ENCODE results near the gene OGFOD3. TPM values are rescaled to one million over a fixed set of nuclear protein-coding genes. Genes with fewer than 3 reads are reported as not detected.

OGFOD3 gene
- total and polyA plus RNA-seq, 9 of the 15 experiments (the other 6 are each of a cell fraction or from before 2014, with no cell fraction given): 0.69 to 44.7 (median 18.9) TPM

GRCh38 chr17:82367724-82368524 lies 50.5 kb downstream of the OGFOD3 start (continued):
- TF ChIP-seq HINFP (tag; conservative IDR thresholded peaks at IDR 0.05; ENCODE audit: low read depth) (peak; percentile 85), HDAC2 (IDR thresholded peaks at IDR 0.05) (peak; percentile 33; the same call in 1 of the 2 replicates), POU5F1 (IDR thresholded peaks at IDR 0.05; ENCODE audit: borderline replicate concordance, low read depth, low read length, partially characterized antibody) (no peak), DPF2 (IDR thresholded peaks at IDR 0.05) (no peak; the same call in 1 of the 2 replicates), MECOM (CRISPR knock-in tag; IDR thresholded peaks at IDR 0.05) (no peak), USF1 (CRISPR knock-in tag; IDR thresholded peaks at IDR 0.05) (peak; percentile 64), MYNN (IDR thresholded peaks at IDR 0.05) (no peak), MYNN (CRISPR knock-in tag; IDR thresholded peaks at IDR 0.05) (no peak), POLR2A (conservative IDR thresholded peaks at IDR 0.05) (peak; percentile 85), ZSCAN32 (CRISPR knock-in tag; IDR thresholded peaks at IDR 0.05) (no peak), POLR2H (tag; IDR thresholded peaks at IDR 0.05; ENCODE audit: low read depth) (peak; percentile 91), ZZZ3 (IDR thresholded peaks at IDR 0.05) (no peak), TEAD1 (CRISPR knock-in tag; IDR thresholded peaks at IDR 0.05) (peak in 1 of 2 experiments; percentile 32; a peak in 1 of 4 replicates), STAT5A (IDR thresholded peaks at IDR 0.05; ENCODE audit: borderline replicate concordance, low read length) (no peak), GABPA (tag; conservative IDR thresholded peaks at IDR 0.05; ENCODE audit: low read depth) (peak; percentile 52; the same call in 1 of the 2 replicates), HSF4 (CRISPR knock-in tag; IDR thresholded peaks at IDR 0.05; ENCODE audit: borderline replicate concordance) (no peak), PHTF2 (CRISPR knock-in tag; IDR thresholded peaks at IDR 0.05) (no peak), NCOA1 (IDR thresholded peaks at IDR 0.05; ENCODE audit: low read depth) (no peak), ZNF184 (CRISPR knock-in tag; IDR thresholded peaks at IDR 0.05) (no peak), TAF7 (tag; IDR thresholded peaks at IDR 0.05) (no peak), CHAMP1 (IDR thresholded peaks at IDR 0.05) (no peak), ZNF395 (CRISPR knock-in tag; IDR thresholded peaks at IDR 0.05) (0 out of 2 replicates have a peak, but pooled peaks have one; percentile 26), CCNT2 (IDR thresholded peaks at IDR 0.05; ENCODE audit: borderline replicate concordance, extremely low read depth, insufficient read length, low read depth, low read length) (no peak)
